ENCODE measurements around the gene KIFC3.
A peak's percentile ranks its signal among the peaks of the same experiment; 100 is the strongest.
"Not testable (repeated sequence)": the region's sequence is repeated elsewhere in the genome, so short reads cannot be mapped to it uniquely, and the experiment has no call there.

KIFC3 gene

GRCh38 chr16:57739756-57740422 lies 62.4 kb downstream of the KIFC3 start:
- DNase-seq (ENCODE audit: low read depth, low spot score), result no peak

DNA sequence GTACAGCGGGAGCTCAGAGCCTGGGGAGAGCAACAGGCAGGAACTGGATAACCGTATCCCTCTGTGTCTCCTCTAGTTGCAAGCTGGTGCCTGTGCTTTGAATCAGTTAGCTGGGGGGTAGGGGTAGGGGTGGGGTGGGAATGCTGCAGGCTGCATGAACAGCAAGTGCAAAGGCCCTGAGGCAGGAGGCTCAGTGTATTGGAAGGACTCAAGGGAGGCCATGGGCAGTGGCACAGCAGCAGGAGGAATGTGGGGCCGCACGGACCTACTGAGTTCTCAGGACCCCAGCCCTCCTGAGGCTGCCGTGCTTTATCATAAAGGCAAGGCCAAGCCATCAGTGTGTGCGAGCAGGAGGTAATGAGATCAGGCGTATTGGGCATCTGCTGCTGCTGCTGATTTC lies 63.4 kb downstream of the KIFC3 start:
- no peak for DNase-seq (ENCODE audit: low read depth, low spot score)

GRCh38 chr16:57736419-57737351 lies 65.6 kb downstream of the KIFC3 start:
- no peak for DNase-seq (ENCODE audit: low read depth, low spot score)

DNA sequence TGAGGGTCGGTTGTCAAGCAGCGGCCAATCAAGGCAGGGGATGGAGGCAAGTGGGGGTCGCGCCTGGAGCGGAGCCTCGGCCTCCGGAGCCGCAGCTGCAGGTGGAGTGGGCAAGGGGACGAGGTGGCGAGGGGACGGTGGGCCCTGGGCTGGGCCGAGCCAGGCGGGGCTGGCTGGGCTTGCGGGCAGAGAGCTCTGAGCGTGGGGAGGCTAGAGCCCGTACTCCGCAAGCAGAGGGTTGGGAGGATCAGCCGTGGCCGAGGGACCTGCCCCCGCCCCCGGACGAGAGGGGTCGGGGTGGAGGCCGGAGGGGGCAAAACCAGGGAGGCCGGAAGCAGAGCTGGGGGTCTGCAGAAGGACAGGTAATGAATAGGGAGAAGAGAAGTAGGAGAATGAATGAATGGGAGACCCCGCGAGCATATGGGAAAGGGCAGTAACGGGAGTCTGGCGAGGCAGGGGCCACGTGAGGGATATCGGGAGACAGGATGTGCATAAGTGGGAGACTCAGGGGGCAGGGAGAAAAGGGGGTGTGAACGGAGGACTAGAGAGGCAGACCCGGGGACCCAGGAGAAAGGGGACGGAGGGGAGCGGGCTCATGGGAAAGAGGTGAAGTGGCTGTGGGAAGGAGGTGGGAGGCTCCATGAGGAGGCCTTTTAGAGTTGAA lies 66.4 kb downstream of the KIFC3 start, which contains the start of gene KATNB1:
Gene KATNB1, plus strand, starts transcription at position 16 of the 664 bp plus-strand sequence. CDS start 1,474 bp downstream, outside the sequence.
- no peak for DNase-seq (ENCODE audit: low read depth, low spot score)

DNA sequence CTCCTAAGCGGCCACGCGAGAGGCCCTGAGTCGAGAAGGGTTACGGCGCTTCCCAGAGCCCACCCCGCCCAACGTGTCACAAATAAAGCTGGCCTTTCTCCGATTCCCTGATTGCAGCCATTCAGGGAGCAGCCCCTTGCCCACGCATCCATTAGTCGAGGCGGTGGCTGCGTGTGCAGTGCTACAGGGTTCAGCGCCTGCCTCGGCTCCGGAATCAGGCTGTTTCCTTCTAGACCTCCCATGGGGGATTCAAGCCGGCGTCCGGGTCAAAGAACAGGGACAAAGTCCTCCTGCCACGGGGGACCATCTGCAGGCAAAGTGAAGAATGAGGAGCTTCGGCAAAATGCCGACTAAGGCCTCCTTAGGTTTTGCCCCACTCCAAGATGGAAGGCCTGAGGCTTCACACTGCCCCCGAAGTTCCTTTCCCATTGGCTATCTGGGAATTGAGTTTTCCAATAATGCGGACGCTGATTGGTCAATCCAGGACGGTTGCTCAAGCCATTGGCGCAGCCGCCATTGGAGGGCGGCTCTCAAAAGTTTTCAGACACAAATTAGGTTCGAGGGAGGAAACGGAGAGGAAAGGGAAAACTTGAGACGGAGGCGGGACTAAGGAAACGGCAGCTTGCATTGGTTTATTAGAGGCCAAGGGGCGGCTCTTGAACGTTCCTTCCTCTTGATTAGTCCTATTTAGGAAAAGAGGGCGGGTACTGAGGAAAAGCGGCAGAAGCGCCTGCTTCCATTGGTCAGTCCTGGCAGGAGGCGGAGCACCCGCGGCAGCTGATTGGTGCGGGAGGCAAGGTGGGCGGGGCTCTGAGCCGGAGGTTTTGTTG lies 67.2 kb downstream of the KIFC3 start:
- DNase-seq (ENCODE audit: low read depth, low spot score), result peak; percentile 98

- DNase-seq (ENCODE audit: low read depth, low spot score), result no peak
These were observed 67.9 kb downstream of the KIFC3 start for GRCh38 chr16:57734308-57734924.

DNA sequence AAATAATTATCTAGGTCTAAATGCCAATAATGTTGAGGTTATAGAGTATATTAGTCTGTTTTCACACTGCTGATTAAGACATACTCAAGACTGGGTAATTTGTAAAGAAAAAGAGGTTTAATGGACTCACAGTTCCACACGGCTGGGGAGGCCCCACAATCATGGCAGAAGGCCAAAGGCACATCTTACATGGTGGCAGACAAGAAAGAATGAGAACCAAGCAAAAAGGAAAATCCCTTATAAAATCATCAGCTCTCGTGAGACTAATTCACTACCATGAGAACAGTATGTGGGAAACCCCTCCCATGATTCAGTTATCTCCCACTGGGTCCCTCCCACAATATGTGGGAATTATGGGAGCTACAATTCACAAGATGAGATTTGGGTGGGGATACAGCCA lies 69.6 kb downstream of the KIFC3 start:
- no peak for DNase-seq (ENCODE audit: low read depth, low spot score)

GRCh38 chr16:57732037-57732436 lies 70.3 kb downstream of the KIFC3 start:
- no peak for DNase-seq (ENCODE audit: low read depth, low spot score)

- DNase-seq (ENCODE audit: low read depth, low spot score), result no peak
These were observed 71.2 kb downstream of the KIFC3 start for GRCh38 chr16:57730771-57731730.

- not testable (repeated sequence) for DNase-seq (ENCODE audit: low read depth, low spot score)
These were observed 72.4 kb downstream of the KIFC3 start for GRCh38 chr16:57729852-57730251.

DNA sequence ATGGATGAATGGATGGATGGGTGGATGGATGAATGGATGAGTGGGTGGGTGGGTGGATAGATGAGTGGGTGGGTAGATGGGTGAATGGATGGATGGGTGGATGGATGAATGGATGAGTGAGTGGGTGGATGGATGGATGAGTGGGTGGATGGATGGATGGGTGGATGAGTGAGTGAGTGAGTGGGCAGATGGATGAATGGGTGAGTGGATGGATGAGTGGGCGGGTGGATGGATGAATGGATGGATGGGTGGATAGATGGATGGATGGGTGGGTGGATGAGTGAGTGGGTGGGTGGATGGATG lies 73.2 kb downstream of the KIFC3 start:
- no peak for DNase-seq (ENCODE audit: low read depth, low spot score)

DNA sequence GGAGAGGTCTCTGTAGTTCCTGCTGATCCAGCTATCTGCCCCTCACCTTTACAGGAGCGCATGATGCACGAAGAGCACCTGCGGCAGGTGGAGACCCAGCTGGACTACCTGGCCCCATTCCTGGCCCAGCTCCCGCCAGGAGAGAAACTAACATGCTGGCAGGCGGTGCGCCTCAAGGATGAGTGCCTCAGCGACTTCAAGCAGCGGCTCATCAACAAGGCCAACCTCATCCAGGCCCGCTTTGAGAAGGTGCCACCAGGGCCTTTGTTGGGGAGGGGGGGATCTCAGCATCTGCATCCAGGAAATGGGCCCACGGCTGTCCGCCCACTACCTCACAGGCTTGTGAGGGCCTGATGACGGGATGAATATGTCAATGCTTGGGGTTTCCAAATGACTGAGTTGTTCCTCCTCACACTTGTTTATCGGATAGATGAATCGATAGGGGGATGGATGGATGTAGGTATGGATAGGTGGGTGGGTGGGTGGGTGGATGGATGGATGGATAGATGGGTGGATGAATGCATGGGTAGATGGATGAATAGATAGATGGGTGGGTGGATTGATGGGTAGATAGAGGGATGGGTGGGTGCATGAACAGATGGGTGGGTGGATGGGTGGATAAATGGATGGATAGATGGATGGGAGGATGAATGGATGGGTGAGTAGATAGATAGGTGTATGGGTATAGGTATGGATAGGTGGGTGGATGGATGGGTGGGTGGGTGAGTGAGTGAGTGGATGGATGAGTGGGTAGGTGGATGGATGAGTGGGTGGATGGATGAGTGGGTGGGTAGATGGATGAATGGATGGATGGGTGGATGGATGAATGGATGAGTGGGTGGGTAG lies 73.7 kb downstream of the KIFC3 start:
- no peak for DNase-seq (ENCODE audit: low read depth, low spot score)

- no peak for DNase-seq (ENCODE audit: low read depth, low spot score)
These were observed 74.7 kb downstream of the KIFC3 start for GRCh38 chr16:57727610-57728009.

DNA sequence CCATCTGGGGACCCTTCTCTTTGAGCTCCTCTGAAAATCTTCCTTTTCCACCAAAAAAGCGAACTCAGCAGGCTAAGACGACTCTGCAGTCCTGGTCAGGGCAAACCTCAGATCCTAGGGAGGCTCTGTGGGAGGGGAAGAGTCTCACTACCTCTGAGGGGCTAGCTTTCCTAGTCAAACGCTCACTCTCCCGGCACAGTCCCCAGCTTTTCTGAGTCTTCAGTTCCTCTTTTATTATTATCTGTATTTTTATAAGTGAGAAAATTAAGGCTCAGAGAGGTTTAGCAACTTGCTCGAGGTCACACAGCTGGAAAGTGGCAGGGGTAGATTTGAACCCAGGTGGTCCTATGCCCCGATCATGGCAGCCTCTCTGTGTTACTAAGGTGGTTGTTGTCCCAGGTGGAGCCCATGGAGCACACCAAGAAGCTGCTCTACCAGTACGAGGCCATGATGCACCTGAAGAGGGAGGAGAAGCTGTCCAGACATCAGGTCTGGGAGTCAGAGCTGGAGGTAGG lies 75.8 kb downstream of the KIFC3 start:
- no peak for DNase-seq (ENCODE audit: low read depth, low spot score)

GRCh38 chr16:57725976-57726375 lies 76.3 kb downstream of the KIFC3 start:
- DNase-seq (ENCODE audit: low read depth, low spot score), result no peak

GRCh38 chr16:57725554-57725953 lies 76.7 kb downstream of the KIFC3 start:
- no peak for DNase-seq (ENCODE audit: low read depth, low spot score)

GRCh38 chr16:57725151-57725550 lies 77.1 kb downstream of the KIFC3 start:
- DNase-seq (ENCODE audit: low read depth, low spot score), result no peak

GRCh38 chr16:57724531-57724930 lies 77.8 kb downstream of the KIFC3 start:
- no peak for DNase-seq (ENCODE audit: low read depth, low spot score)

DNA sequence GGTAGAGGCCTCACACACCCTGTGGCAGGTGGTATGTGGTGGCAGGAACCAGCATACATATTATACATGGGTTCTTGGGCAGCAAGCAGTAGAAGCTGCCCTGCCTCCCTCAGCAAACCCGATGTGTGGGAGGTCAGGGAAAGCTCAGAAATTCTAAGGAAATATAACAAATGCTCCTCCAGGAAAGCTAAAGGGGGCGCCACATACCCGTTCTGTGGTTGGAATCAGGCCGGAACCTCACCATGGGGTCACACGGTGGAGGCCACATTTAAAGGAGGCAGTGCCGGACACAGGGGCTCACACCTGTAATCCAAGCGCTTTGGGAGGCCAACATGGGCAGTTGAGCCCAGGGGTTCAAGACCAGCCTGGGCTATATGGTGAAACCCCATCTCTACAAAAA lies 79.1 kb downstream of the KIFC3 start:
- DNase-seq (ENCODE audit: low read depth, low spot score), result no peak
